Hypothalamus (tissue), 51 donors: ENCODE measurements around the gene SH3D19.

ENCODE experiments used
- DNase-seq, 51 donors: peaks; one replicate each; lab custom pipeline; 2025; lab: John Stamatoyannopoulos, UW

The SH3D19 gene

DNA sequence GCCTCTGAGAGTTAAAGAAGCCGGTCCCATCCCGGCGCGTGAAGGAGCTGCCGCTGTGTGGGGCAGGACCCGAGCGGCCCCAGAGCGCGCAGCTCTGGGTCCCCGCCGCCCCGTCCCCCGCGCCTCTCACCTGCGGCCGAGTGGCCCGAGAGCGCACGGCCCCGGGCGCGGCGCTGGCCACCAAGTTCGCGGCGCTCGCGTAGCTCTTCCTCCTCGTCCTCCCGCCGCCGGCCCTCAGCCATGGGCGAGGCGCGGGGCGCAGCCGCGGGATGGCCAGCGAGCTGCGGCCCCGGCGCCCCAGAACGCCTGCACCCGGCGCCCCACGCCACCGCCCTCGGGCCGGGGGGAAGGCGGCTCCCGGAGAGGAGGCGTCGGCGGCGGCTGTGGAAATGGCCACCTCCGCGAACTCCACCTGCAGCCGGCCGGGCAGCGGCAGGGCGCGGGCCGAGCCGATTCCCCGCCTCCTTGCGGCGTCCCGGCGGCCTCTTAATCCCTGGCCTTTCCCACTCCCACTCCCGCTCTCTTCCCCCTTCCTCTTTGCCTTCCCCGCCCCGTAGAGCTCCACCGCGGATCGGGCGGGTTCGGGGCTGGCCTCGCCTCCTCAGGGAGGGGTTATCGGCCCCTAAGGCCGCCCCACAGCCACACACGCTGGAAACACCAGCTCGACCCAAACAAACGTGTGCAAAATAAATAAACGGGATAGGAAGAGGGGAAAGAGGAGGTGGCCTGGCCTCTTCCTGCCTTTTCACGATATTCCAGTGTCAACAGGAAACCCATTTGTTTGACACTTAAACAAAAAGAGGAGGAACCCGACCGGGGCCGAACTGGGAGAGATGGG, at the start of gene SH3D19:
Gene SH3D19 (minus strand): TSS at position 495 of the 838 bp plus-strand sequence. CDS start 253 bp downstream, at position 242.
- peak in 46 of 51 donors; percentile 3 to 70 (median 37) for DNase-seq

- peak in 48 of 51 donors; percentile 2 to 82 (median 43) for DNase-seq
Measured at GRCh38 chr4:151362404-151363164, 37.2 kb upstream of the SH3D19 start.

GRCh38 chr4:151361966-151362365, 36.6 kb upstream of the SH3D19 start:
- no peak for DNase-seq

DNA sequence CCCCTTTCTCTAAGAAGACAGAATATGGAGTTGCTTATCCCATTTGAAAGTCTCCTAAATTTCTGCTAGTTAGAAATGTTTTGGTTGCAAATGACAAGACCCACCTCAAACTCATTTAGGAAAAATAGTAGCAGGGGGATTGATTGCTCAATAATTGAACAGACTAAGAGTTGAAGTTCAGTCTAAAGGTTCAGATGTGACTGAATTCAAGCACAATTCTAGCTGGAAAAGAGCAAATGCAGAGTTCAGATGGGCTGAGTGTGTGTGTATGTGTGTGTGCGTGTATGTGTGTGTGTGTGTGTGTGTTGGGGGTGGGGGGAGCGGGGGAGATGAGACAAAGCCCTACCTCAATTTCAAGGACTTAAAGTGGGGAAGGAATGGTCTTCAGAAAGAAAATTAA, 35.7 kb upstream of the SH3D19 start:
- no peak for DNase-seq

- DNase-seq: peak in 12 of 51 donors; percentile 0 to 61 (median 2)
Measured at GRCh38 chr4:151359576-151359975, 34.2 kb upstream of the SH3D19 start.

- peak in 40 of 51 donors; percentile 2 to 91 (median 50) for DNase-seq
Measured at GRCh38 chr4:151358266-151358665, 32.9 kb upstream of the SH3D19 start.

GRCh38 chr4:151356510-151356909, 31.1 kb upstream of the SH3D19 start:
- no peak for DNase-seq

- DNase-seq: no peak
Measured at GRCh38 chr4:151355155-151355554, 29.8 kb upstream of the SH3D19 start.

DNA sequence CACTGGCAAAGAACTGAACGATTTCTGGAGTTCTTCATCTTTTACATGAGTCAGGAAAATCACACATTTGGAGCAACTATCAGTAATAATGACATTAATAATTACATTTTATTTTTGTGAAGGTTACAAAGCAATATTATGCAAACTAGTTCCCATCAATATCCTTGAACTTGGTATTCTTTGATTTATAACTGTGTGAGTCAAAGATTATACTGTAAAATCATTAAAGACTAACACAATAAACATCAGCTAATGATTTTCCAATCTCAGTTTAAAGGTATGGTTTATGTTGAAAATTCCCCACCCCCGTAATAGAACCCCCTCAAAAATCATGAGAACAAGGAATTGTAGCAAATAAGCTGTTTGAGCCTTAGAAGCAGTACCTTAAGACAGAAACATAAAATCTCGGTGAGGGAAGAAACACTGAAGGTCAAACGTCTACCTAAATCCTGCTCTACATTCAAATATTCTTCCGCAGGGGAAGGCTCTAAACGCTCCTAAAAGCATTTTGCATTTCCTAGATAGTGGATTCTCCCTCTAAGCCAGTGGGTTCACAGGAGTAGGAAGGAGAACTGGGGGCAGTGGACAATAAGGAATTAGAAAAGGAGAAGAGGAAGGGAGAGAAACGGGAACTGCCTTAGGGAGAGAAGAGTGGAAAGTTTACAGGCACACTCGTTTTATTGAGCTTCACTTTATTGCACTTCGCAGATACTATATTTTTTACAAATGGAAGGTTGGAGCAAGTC, 22.3 kb upstream of the SH3D19 start:
- no peak for DNase-seq

DNA sequence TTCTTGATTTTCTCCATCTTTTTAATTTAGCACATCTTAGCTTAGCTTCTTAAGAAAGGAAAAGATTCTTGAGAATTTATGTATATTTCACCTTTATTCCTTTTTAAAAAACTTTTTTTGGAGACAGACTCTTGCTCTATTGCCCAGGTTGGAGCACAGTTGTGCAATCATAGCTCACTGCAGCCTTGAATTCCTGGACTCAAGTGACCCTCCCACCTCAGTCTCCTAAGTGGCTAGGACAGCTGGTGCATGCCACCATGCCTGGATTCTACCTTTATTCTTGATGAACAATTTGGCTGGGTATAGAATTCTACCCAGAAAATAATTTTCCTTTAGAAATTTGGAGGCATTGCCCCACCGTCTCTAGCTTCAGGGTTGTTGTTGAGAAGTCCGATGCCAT, 19.5 kb upstream of the SH3D19 start:
- no peak for DNase-seq

GRCh38 chr4:151340751-151341385, 15.5 kb upstream of the SH3D19 start:
- DNase-seq: no peak

GRCh38 chr4:151339467-151339866, 14.1 kb upstream of the SH3D19 start:
- no peak for DNase-seq

DNA sequence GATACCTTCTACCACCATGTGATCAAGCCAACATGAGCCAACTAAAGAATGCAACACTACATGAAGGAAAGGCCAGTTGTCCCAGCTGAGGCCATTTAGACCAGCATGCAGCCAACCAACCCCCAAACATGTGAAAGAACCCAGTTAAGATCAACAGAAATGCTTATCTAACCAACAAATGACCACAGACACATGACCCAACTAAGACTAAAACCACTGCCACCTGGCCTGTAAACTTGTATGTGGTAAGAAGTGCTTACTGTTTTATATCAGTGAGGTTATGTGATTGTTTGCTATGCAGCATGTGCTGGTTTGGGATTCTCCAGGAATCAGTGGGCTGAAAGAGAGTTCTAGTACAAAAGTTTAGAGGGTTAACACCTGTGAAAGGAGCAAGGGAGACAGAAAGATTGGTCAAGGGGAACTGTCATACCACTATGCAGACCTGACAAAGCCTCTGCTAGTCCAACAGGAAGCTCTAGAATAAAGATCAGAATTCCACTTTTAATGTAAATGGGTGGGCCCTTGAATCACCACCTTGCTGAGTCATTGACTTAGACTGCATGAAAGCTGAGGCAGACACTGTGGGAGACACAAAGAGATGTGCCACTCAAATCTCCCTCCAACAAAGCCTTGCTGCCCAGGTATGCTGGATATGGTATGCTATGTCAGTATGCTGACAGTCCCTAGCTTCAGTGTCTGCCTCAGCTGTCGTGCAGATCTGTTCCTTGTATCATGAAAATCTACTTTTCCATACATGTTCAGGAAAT, 6.1 kb upstream of the SH3D19 start:
- no peak for DNase-seq

DNA sequence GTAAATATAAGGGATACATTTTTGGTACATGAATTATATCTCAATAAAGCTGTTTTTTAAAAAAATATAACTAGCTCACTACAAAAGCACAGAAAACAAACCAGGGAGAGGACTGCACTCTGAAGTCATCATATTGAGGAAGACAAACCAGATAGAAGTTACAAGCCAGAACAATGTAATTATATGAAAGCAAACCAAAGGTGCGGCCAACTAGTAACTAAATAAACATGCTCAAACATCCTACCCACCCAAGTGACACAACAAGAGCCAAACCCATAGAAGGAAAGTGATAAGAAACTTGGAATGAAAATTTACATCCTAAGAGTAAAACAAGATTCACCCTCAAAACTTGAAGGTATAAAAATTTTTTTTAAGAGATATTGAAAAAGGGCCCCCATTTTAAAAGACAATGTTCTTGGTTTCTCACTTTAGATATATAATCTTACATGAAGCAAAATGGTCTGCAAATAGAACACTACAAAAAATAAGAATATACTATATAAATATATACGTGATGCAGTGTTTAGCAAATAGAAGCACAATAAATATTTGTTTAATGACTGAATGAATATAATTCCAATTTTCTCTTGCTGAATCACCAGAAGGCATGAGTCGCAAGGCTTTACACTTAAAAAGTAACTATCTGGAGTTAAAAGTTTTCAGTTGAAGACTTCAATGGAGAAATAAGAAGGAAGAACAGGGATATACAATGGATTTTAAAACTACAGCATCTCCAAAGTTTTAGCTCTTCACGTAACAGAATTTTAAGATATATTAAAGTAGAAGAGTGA, 4.0 kb upstream of the SH3D19 start:
- DNase-seq: no peak

- no peak for DNase-seq
Measured at GRCh38 chr4:151325949-151326246, 493 bp upstream of the SH3D19 start.

GRCh38 chr4:151324752-151325110, 674 bp downstream of the SH3D19 start:
- peak in 38 of 51 donors; percentile 2 to 67 (median 28) for DNase-seq

DNA sequence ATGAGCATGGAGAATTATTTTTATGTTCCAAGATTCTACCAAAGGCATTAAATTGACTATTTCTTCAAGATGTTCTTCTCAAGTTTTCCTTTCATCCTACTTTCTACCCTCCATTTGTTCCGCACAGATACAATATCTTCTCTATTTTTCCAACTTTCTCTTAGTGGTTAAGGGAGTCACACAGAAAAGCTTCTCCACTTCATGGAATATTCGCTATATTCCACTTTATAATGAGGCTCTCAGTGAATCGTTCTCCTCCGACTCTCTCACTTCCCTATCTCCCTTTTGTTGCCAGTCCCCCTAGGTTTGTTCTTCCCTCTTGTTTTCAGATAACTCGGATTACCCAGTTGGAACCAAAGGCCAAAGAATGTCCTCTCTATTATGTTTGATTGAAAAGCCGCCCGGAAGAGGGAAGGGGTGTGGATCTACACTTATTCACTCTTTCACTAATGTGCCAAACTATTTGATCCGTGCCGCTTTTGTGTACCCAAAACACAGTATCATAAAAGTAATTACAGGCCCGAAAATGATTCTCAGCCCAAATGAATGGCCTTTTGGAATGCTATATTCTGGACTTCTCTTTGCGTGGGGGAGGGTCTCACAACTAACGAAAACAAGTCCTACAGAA, 1.2 kb downstream of the SH3D19 start:
- peak in 4 of 51 donors; percentile 13 to 74 (median 47) for DNase-seq

GRCh38 chr4:151323667-151324066, 1.7 kb downstream of the SH3D19 start:
- DNase-seq: peak in 1 of 51 donors; percentile 54

DNA sequence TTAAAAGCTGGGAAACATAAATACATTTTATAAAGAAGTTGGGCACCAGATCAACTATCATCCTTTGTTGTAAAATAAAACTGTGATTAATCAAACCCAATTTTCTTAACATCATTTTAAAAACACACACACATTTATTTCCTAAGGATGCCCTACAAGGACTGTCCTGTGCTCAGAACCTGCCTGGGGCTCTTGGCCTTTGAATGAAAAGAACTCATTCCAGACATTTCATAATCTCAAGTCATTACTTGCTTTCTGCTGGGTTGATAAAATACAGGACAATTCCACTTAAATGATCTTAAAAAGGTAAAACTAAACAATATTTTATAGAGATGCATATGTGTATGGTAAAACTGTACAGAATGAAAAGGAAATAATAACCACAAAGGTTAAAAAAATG, 2.8 kb downstream of the SH3D19 start:
- DNase-seq: no peak
